RWPE1 (cell line): ENCODE data around the gene ALK.
A peak's percentile ranks its signal among the peaks of the same experiment; 100 is the strongest.

Experiments used
- CTCF ChIA-PET: fragments of 350-600 bp; sonication (Branson Sonifier 250); formaldehyde crosslinking; extraction: SDS; loops from one replicate; lab custom pipeline; 2021; lab: Yijun Ruan, JAX
- POLR2A ChIA-PET: fragments of 400-600 bp; formaldehyde crosslinking; extraction: SDS; loops from one replicate; lab custom pipeline; 2020; ENCODE audit warnings: antibody characterized with exemption; ENCODE audit not compliant: low non-redundant PET; lab: Yijun Ruan, JAX
- DNase-seq: peaks from one replicate; pipeline ENCODE4 v3.0.0; 2012; ENCODE audit warnings: low spot score
- H3K27ac ChIP-seq: fragments of 450-650 bp; 2 replicates; pipeline ENCODE4 v1.5.1; 2017
- TF ChIP-seq, protein P1 (sequence below): fragments of 450-650 bp; conservative IDR thresholded peaks from 2 replicates; pipeline ENCODE4 v1.5.1; 2017; ENCODE audit warnings: low read depth, mild to moderate bottlenecking

The ALK gene

DNA sequence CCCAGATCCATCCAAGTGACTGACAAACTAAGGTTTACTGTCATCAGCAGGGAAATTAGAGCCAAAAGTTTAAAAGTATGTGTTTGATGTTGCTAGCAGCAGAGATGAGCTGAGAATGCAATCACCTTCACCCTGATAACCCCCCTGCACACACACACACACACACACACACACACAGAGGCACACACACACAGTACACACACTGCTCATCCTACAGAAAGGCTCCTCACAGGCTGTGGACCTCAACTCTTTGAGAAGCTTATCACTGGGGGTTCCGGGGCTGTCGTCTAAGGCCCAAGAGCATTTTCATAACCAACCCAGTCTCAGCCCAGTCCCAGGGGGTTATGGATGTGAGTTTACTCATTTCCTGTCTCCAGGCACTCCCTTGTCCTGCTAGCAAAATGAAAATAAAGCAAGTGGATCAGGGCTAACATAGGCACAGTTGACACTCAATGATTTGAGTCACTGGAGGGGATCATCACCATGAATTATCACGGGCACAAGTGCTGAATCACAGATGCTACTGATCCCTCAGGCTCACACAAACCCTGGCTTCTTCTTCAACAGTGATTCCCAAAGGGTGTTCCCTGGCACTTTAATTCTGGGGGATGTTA is 76.6 kb downstream of the ALK start:
- TF ChIP-seq, protein P1, sequence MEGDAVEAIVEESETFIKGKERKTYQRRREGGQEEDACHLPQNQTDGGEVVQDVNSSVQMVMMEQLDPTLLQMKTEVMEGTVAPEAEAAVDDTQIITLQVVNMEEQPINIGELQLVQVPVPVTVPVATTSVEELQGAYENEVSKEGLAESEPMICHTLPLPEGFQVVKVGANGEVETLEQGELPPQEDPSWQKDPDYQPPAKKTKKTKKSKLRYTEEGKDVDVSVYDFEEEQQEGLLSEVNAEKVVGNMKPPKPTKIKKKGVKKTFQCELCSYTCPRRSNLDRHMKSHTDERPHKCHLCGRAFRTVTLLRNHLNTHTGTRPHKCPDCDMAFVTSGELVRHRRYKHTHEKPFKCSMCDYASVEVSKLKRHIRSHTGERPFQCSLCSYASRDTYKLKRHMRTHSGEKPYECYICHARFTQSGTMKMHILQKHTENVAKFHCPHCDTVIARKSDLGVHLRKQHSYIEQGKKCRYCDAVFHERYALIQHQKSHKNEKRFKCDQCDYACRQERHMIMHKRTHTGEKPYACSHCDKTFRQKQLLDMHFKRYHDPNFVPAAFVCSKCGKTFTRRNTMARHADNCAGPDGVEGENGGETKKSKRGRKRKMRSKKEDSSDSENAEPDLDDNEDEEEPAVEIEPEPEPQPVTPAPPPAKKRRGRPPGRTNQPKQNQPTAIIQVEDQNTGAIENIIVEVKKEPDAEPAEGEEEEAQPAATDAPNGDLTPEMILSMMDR: no peak
- ChIA-PET POLR2A (no interaction called here), CTCF (no interaction called here)
- H3K27ac ChIP-seq: no peak overlapping the region
- DNase-seq: no peak

DNA sequence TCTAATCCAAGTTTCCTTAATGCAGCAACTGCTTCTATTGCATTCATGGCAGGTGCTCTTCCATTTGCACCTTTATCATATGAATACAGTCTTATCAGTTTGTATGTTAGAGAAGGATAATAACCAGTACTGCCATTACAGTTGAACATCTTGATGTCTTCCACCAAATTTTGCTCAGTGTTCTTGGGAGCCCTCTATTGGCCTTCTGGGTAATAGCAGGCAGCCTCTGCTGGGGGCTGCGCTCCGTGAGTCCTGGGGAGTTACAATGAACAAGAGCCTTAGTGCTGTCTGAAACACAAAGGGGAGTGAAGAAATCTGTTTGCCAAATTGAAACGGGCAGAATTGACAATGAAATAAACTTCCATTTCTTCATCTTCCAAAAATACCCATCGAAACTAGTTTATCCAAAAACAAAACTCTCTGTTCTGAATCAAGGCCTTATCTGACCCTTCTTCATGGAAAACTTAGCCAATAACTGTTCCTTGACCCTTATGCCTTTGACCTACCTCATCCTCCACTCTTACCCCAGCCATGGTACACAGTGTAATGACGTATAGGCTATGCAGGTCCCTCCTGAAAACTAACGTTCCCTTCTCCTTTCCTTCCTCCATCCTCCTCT is 79.9 kb downstream of the ALK start:
- H3K27ac ChIP-seq: no peak overlapping the region
- CTCF ChIA-PET: interaction anchor here (0.6 to 0.9 kb wide), 9 partner anchors 25 to 885 kb away, joined by 3 to 7 read pairs (median 3); no protein-coding TSS in a partner anchor
- peak; percentile 34 for DNase-seq
- TF ChIP-seq, protein P1: peak; percentile 81
- POLR2A ChIA-PET: no interaction called here

DNA sequence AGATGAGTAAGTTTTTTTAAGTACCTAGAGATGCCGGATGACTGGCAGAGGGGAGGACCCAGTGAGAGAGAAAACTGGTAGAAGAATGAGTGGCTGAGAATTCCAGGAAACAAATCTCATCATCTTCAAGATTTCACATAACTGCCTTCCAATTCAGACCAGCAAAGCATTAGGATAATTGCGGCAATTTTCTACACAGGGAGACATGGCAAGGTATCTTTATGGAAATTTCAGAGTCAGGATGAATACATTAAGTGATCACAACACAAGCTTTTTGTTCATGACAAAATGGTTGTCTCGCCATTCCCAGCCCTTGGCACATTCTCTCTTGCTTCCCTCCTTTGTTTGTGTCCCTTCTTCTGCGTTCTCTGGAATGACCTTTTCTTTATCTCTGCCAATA is 82.1 kb downstream of the ALK start:
- TF ChIP-seq, protein P1: no peak
- no peak for DNase-seq
- POLR2A ChIA-PET: no interaction called here
- no peak overlapping the region for H3K27ac ChIP-seq
- CTCF ChIA-PET: no interaction called here

DNA sequence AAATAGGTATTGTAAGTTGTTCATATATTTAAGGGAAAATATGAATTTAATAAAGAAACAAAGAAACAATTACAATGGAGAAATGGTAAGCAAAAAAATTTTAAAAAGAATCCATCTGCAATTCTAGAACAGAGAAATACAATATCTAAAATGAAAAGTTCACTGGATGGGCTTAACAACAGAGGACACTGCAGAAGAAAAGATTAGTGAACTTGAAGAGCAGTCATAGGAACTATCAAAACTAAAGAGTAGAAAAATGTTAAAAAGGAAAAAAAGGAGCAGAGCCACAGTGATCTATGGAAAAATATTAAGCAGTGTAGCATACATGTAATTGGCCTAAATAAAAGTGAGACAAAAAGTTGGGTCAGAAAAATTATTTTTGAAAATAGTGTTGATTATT is 83.5 kb downstream of the ALK start:
- ChIA-PET POLR2A (no interaction called here), CTCF (interaction anchor here (0.6 kb wide), 1 partner anchor 379 kb away, joined by 4 read pairs; no protein-coding TSS in a partner anchor)
- no peak for DNase-seq
- TF ChIP-seq, protein P1: no peak
- H3K27ac ChIP-seq: no peak overlapping the region

DNA sequence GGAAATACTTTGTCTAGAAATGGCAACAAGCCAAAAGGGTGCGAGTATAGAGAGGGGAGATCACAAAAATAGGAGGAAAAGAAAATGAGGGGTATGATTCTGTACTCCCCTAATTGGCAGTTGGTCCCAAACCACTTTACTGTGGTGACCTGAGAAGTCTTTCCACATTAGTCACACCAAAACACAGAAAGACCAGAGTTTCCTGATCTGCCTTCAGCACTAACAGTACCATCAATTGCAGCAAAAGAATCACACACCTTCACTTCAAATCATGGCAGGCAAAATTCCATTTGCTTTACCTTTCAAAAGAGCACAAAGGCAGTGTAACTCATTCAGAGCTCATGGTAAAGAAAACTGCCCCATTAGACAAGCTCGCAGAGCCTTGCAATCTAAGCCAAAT is 86.8 kb downstream of the ALK start:
- no peak for DNase-seq
- TF ChIP-seq, protein P1: no peak
- POLR2A ChIA-PET: no interaction called here
- CTCF ChIA-PET: no interaction called here
- H3K27ac ChIP-seq: no peak overlapping the region

DNA sequence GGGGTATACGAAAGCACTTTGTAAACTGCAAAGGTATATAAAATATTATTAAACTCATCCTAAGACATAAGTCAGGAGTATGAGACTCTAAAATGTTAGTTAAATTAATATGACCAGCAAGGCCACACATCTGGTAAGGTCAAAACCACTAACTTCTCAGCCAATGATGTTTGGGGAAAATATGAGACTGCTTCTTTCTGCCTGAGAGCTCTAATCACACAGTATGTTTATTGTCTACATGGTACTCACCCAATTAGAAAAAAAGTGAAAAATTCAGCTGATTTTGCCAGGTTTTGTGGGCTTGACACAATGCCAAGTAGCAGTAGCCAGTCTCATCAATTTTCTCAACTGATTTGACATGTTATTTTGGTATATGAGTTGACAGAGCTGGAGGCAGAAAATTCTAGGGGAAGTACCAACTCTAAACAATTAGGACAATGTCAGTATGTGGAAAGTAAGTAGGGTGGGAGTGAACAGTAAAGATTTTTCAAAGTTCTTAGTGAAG is 87.3 kb downstream of the ALK start:
- ChIA-PET CTCF (interaction anchor here (0.6 kb wide), 1 partner anchor 50 kb away, joined by 3 read pairs; no protein-coding TSS in a partner anchor), POLR2A (no interaction called here)
- H3K27ac ChIP-seq: no peak overlapping the region
- TF ChIP-seq, protein P1: no peak
- no peak for DNase-seq
